Measurements from ENCODE around the gene SLC7A1. TPM values are rescaled to one million over a fixed set of nuclear protein-coding genes. Genes with fewer than 3 reads are reported as not detected.

SLC7A1 gene
- total and polyA plus RNA-seq, 2 of the 8 experiments (the other 6 are each of a cell fraction or from before 2014, with no cell fraction given) = 26.8 to 114 TPM

DNA sequence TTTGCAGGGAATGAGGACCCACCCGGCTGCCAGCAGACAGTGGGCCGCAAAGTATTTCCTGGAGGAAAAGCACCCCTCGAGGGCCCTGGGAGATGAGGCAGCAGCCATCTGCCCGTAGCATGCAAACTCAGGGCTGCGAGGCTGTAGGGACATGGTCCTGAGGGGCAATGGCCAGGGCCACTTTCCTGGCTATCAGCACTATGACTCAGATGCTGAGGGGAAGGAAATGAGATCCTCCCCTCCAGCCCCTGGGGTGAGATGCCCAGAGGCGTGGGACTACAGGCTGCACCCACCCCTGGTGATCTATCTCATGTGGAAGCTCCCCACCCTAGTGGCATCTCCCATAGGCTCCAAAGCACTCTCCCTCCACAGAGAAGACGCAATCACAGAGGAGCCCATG lies 80.1 kb downstream of the SLC7A1 start:
- no peak for FAIRE-seq
- Histone ChIP-seq H2AFZ (ENCODE audit: low read length) (no peak overlapping the region), H3K18ac (ENCODE audit: extremely low read depth, low read length) (no peak overlapping the region), H4K5ac (ENCODE audit: insufficient read length, low read depth, low read length) (no peak overlapping the region), H3K14ac (ENCODE audit: insufficient read length) (no peak overlapping the region), H3K79me2 (ENCODE audit: control insufficient read depth in 1 of 2, insufficient read depth in 2 of 2, low read length in 2 of 2) (no peaks in the 10 kb centered on the region), H2BK15ac (ENCODE audit: low read length) (no peak overlapping the region), H3K27me3 (replicated peaks in 1 of 4; ENCODE audit: control insufficient read depth in 3 of 4, extremely low read depth in 1 of 4, insufficient read depth in 3 of 4, low read length in 3 of 4) (no peaks in the 10 kb centered on the region), H4K91ac (replicated peaks; ENCODE audit: insufficient read length, low read length) (no peak overlapping the region), H3K23me2 (ENCODE audit: low read depth, low read length) (peaks cover 4% of the 10 kb centered on the region; the same call in 1 of the 2 replicates), H3K27ac (ENCODE audit: low read depth, low read length) (no peak overlapping the region), H3K79me1 (ENCODE audit: low read depth, low read length) (no peaks in the 10 kb centered on the region; the same call in none of the 2 replicates), H3K4me2 (ENCODE audit: insufficient read depth in 1 of 2, low read depth in 2 of 2, low read length in 2 of 2) (no peak overlapping the region), H3K36me3 (ENCODE audit: control insufficient read depth in 2 of 4, insufficient read depth in 4 of 4, low read length in 3 of 4) (peaks cover 7 to 65% (median 55%) of the 10 kb centered on the region in 4 experiments; a peak in 7 of 8 replicates), H3K4me1 (replicated peaks in 1 of 4; ENCODE audit: control insufficient read depth in 3 of 4, insufficient read depth in 4 of 4, low read length in 3 of 4) (no peaks in the 10 kb centered on the region), H3K4ac (replicated peaks; ENCODE audit: insufficient read length, low read depth, low read length) (no peak overlapping the region), H3K9me3 (ENCODE audit: insufficient read depth in 2 of 2, low read depth in 1 of 2, low read length in 1 of 2) (no peaks in the 10 kb centered on the region), H4K8ac (ENCODE audit: extremely low read depth, insufficient read depth, low read length) (peak overlapping the region; percentile 1; the same call in 1 of the 2 replicates), H2AK5ac (ENCODE audit: low read depth, low read length) (no peak overlapping the region), H2BK120ac (replicated peaks; ENCODE audit: low read depth, low read length) (no peak overlapping the region), H4K20me1 (replicated peaks in 1 of 2; ENCODE audit: control insufficient read depth in 1 of 2, insufficient read depth in 2 of 2, low read length in 2 of 2) (peaks cover 3 to 20% of the 10 kb centered on the region in 2 experiments), H3K4me3 (ENCODE audit: extremely low read depth in 1 of 4, insufficient read depth in 2 of 4, low read depth in 3 of 4, low read length in 4 of 4) (no peak overlapping the region), H2BK5ac (ENCODE audit: low read depth, low read length) (no peak overlapping the region), H3K23ac (ENCODE audit: insufficient read length) (no peak overlapping the region), H2BK12ac (ENCODE audit: low read depth, low read length) (no peak overlapping the region), H3K56ac (replicated peaks; ENCODE audit: insufficient read length, low read depth, low read length) (no peak overlapping the region), H2BK20ac (ENCODE audit: low read length) (no peak overlapping the region), H3K9ac (replicated peaks in 1 of 4; ENCODE audit: extremely low read depth in 1 of 4, low read depth in 3 of 4, low read length in 3 of 4) (no peak overlapping the region)
- DNase-seq (ENCODE audit: low read depth in 1 of 2, low spot score in 2 of 2) = no peak
- CTCF ChIA-PET (ENCODE audit: partially characterized antibody) = interaction anchor here (0.9 to 1.4 kb wide), 3 partner anchors 22 to 189 kb away, joined by 3 to 4 read pairs (median 3); no protein-coding TSS in a partner anchor
- WGBS, 2 experiments (ENCODE audit: extremely low coverage in 1 of 2, insufficient coverage in 1 of 2, insufficient read length in 1 of 2, insufficient replicate concordance in 2 of 2, low coverage in 1 of 2, low lambda C conversion rate in 2 of 2, missing lambda C conversion rate in 1 of 2) = 94% methylated on average over 7 of the region's 7 CpGs; no CpG with 5 or more reads in 1 of the 2 experiments
- POLR2A ChIA-PET (ENCODE audit: partially characterized antibody) = interaction anchor here (1.2 kb wide), 2 partner anchors 8 to 80 kb away, joined by 3 read pairs; partner anchors contain the start of gene SLC7A1
- no peak for TF ChIP-seq BCL11A (IDR thresholded peaks at IDR 0.05; ENCODE audit: low read depth in 2 of 2, low read length in 2 of 2)
- TF ChIP-seq POU5F1 (IDR thresholded peaks at IDR 0.05; ENCODE audit: low read depth, low read length) = no peak
- no peak for TF ChIP-seq ZNF274 (IDR thresholded peaks at IDR 0.05; ENCODE audit: borderline replicate concordance, extremely low read depth, low read length)
- no peak for TF ChIP-seq SRF (IDR thresholded peaks at IDR 0.05; ENCODE audit: low read depth, low read length)
- no peak for TF ChIP-seq EZH2 (IDR thresholded peaks at IDR 0.05; ENCODE audit: low read depth, low read length, severe bottlenecking)
- TF ChIP-seq RAD21 (IDR thresholded peaks at IDR 0.05 in 1 of 2, conservative IDR thresholded peaks at IDR 0.05 in 1 of 2; ENCODE audit: low read depth in 2 of 2, low read length in 2 of 2) = no peak
- TF ChIP-seq FOSL1 (IDR thresholded peaks at IDR 0.05; ENCODE audit: insufficient read depth, low read depth, low read length) = no peak
- no peak for TF ChIP-seq EGR1 (IDR thresholded peaks at IDR 0.05; ENCODE audit: borderline replicate concordance, low read depth, low read length)
- no peak for TF ChIP-seq SAP30 (IDR thresholded peaks at IDR 0.05; ENCODE audit: insufficient read depth, insufficient replicate concordance, low read length)
- TF ChIP-seq YY1 (IDR thresholded peaks at IDR 0.05; ENCODE audit: low read depth, low read length) = no peak
- no peak for TF ChIP-seq TBP (IDR thresholded peaks at IDR 0.05; ENCODE audit: low read depth, low read length)
- TF ChIP-seq HDAC2 (IDR thresholded peaks at IDR 0.05; ENCODE audit: borderline replicate concordance in 1 of 2, low read depth in 2 of 2, low read length in 2 of 2) = no peak

Measured in H1 (cell line).